Ovary (tissue), 9 donors: ENCODE results near the gene RANBP3. TPM values are rescaled to one million over a fixed set of nuclear protein-coding genes. Genes with fewer than 3 reads are reported as not detected.
"Not testable (repeated sequence)": the region's sequence is repeated elsewhere in the genome, so short reads cannot be mapped to it uniquely, and the experiment has no call there.

Source experiments
- DNase-seq, 5 donors: peaks; one replicate each; pipeline ENCODE4 v3.0.0-alpha.2; 2019 to 2020
- H3K27ac ChIP-seq, 2 donors: fragments of 200-600 bp; one replicate each; pipeline versions ENCODE4 v1.5.1 to v1.8.0; 2019 to 2022
- H3K27me3 ChIP-seq: fragments of 200-600 bp; one replicate; pipeline ENCODE4 v1.8.0; 2022
- H3K36me3 ChIP-seq: fragments of 200-600 bp; sonication (generic); one replicate; pipeline ENCODE4 v1.5.1; 2019
- H3K4me1 ChIP-seq: one replicate; pipeline ENCODE4 v1.8.1; 2013; ENCODE audit warnings: mild to moderate bottlenecking, moderate library complexity; ENCODE audit not compliant: insufficient read depth
- H3K4me3 ChIP-seq: fragments of 200-600 bp; sonication (generic); one replicate; pipeline ENCODE4 v1.5.1; 2017
- H3K9me3 ChIP-seq, 2 donors: fragments of 200-600 bp in 1 of 2; sonication (generic) in 1 of 2; one replicate each; pipeline versions ENCODE4 v1.5.1 to v1.8.1; 2013 to 2019; ENCODE audit warnings: mild to moderate bottlenecking in 1 of 2, moderate library complexity in 1 of 2
- CTCF ChIP-seq, 3 donors: fragments of 450-650 bp in 2 of 3; fragments of 200-600 bp in 1 of 3; IDR thresholded peaks; one replicate each; pipeline versions ENCODE4 v1.5.1 to v1.8.0; 2016 to 2022; ENCODE audit warnings: antibody characterized with exemption in 3 of 3, mild to moderate bottlenecking in 1 of 3
- EP300 ChIP-seq: sonication (generic); formaldehyde crosslinking; IDR thresholded peaks from one replicate; pipeline ENCODE4 v1.6.1; 2017; ENCODE audit warnings: antibody characterized with exemption
- POLR2A ChIP-seq: fragments of 450-650 bp; IDR thresholded peaks from one replicate; pipeline ENCODE4 v1.6.1; 2017; ENCODE audit warnings: antibody characterized with exemption, mild to moderate bottlenecking, moderate library complexity
- WGBS, 3 donors: extraction: QIAGEN DNeasy Blood & Tissue Kit in 1 of 3; methylation state at CpG; one replicate each; pipeline versions ENCODE4 v1.1.5 to v1.1.7; 2013 to 2017; 5-methylcytosine and 5-hydroxymethylcytosine counted together
- intact Hi-C, 4 donors: fragments of 100-400 bp; cut with DNase I; formaldehyde crosslinking; loops; one replicate each; pipeline versions ENCODE4 v1.11.0 to v1.15.1; 2022 to 2023
- polyA plus RNA-seq, 2 donors: library from polyadenylated mRNA; stranded (reverse); fragments of 200-250 nt in 1 of 2; fragments of 350-450 nt in 1 of 2; fragmentation: Illumina TruSeq in 1 of 2; extraction: RNeasy Lipid Tissue Mini Kit (QIAGEN cat#74804) in 1 of 2; gene quantifications; one replicate each; pipeline ENCODE4 v1.2.3, GENCODE V29; 2013 to 2014
- total RNA-seq, 7 donors: library from RNA; depleted of rRNA in 2 of 7; stranded (reverse); fragments of >200 nt in 2 of 7; fragmentation: NEBNext Ultra II Directional in 3 of 7; extraction: Animal tissue kit (Norgen Biotek cat#: 25700) in 3 of 7; gene quantifications; one replicate each; pipeline versions ENCODE4 v1.1.0 to v1.2.4, GENCODE V29; 2016 to 2023
- donor health status: DM: no; HTN: no; CAD: no; lungs with moderate emphysema.
- donor health status: DM: no; HTN: no; CAD: no.
- donor health status: Bipolar disorder and iron deficiency.
- donor health status: DM: yes; HTN: yes; CAD: no.
- donor health status: DM: no; HTN: no; CAD: no.
- donor health status: DM: yes; HTN: yes; CAD: no.

RANBP3 gene
- total and polyA plus RNA-seq, 9 donors, result 54.0 to 88.4 (median 67.9) TPM

DNA sequence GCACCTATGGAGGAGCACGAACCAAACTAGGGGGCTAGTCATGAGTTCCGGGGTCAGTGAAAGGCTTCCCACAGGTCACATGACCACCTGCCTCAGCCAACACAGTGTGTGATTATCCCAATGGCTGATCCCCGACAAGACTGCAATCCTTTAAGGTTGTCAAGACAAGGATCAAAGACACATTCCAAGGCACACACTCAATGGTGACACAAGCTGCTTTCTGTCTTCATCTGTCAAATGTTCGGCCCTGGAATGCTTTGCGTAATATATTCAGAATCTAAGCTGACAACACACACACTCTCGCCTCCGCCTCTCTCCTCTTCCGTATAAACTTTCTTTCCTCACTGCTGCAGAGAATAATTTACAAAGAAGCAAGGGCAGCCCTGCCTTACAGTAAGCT lies 11.7 kb downstream of the RANBP3 start:
- H3K27me3 ChIP-seq, result no peaks in the 10 kb centered on the region
- H3K27ac ChIP-seq, result no peak overlapping the region
- 34 to 43% (median 36%) methylated on average over 8 of the region's 8 CpGs for WGBS, 3 donors
- no peaks in the 10 kb centered on the region for H3K9me3 ChIP-seq
- TF ChIP-seq CTCF (IDR thresholded peaks at IDR 0.05) (no peak), POLR2A (no peak), EP300 (no peak)
- peaks cover 36% of the 10 kb centered on the region for H3K4me1 ChIP-seq
- H3K4me3 ChIP-seq, result no peak overlapping the region
- no peak for DNase-seq
- H3K36me3 ChIP-seq, result no peaks in the 10 kb centered on the region
- intact Hi-C loops, result no loop called here

DNA sequence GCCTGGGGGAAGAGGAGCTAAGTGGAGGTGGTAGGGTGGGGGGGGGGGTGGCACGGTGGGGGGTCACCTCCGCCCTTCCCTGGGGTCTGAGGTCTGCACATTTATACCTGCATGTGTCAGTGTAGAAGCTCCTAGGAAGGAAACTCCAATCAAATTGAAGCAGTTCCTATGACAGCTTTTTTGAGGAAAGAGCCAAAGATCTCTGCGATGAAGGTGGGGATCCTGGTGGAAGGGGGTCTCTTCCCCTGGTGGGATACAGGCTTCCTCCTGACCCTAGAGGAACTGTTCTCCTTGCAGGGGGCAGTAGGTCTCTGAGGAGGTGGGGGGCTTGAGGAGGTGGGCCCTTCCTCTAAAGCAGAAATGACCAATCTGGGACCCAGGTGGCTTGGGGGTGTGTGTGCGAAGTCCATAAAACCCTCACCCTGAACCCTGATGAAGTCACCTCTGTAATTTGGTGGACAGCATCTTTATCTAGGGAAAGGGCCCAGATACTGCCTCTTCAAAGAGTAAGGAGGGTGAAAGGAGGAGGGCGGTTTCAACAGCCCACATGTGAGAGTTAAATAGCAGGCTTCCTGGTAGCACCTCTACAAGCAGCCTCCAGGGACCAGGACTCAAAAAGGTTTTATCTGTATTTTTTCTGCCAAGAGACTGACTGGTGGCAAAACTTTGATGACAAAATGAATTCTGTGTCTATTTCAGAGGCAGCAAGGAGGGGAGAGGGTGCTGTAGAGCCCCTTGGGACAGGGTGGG lies 12.9 kb downstream of the RANBP3 start:
- no peaks in the 10 kb centered on the region for H3K36me3 ChIP-seq
- H3K4me1 ChIP-seq, result peaks cover 45% of the 10 kb centered on the region
- no peak overlapping the region for H3K27ac ChIP-seq
- H3K4me3 ChIP-seq, result no peak overlapping the region
- TF ChIP-seq EP300, result no peak
- TF ChIP-seq CTCF (IDR thresholded peaks at IDR 0.05), result no peak
- TF ChIP-seq POLR2A, result no peak
- no peaks in the 10 kb centered on the region for H3K9me3 ChIP-seq
- intact Hi-C loops, result no loop called here
- DNase-seq, result no peak
- WGBS, 3 donors, result 83 to 89% (median 87%) methylated on average over 5 of the region's 5 CpGs
- H3K27me3 ChIP-seq, result no peaks in the 10 kb centered on the region

- TF ChIP-seq CTCF (IDR thresholded peaks at IDR 0.05), result no peak
- TF ChIP-seq EP300, result no peak
- no peak for TF ChIP-seq POLR2A
- Histone ChIP-seq H3K36me3 (no peaks in the 10 kb centered on the region), H3K27me3 (no peaks in the 10 kb centered on the region), H3K9me3 (no peaks in the 10 kb centered on the region), H3K4me1 (peaks cover 38% of the 10 kb centered on the region), H3K27ac (no peak overlapping the region), H3K4me3 (no peak overlapping the region)
- DNase-seq, result no peak
- WGBS, 3 donors, result 93 to 97% (median 96%) methylated on average over 7 of the region's 7 CpGs
- intact Hi-C loops, result no loop called here
These were observed 14.1 kb downstream of the RANBP3 start for GRCh38 chr19:5963855-5964254.

DNA sequence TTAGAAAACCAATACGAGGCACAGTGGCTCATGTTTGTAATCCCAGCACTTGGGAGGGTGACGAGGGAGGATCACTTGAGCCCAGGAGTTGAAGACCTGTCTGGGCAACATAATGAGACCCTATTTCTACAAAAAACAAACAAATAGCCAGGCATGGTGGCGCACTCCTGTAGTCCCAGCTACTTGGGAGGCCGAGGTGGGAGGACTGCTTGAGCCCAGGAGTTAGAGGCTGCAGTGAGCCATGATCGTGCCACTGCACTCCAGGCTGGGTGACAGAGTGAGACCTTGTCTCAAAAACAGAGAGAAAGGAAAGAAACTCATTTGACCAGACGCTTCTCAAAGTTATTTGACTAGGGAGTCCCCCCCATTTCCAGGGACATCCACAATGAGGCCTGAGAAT lies 14.7 kb downstream of the RANBP3 start:
- H3K27me3 ChIP-seq, DNase-seq, H3K36me3 ChIP-seq, intact Hi-C loops, H3K9me3 ChIP-seq, H3K4me3 ChIP-seq, H3K27ac ChIP-seq: not testable (repeated sequence)
- peaks cover 35% of the 10 kb centered on the region for H3K4me1 ChIP-seq
- WGBS, 3 donors, result 89 to 92% (median 90%) methylated on average over 6 of the region's 6 CpGs
